M059J (cell line): Measurements from ENCODE around the gene DBF4. TPM values are rescaled to one million over a fixed set of nuclear protein-coding genes. Genes with fewer than 3 reads are reported as not detected.

Experiments
- DNase-seq: peaks from one replicate; pipeline ENCODE4 v3.0.0-alpha.2; 2012; ENCODE audit warnings: low read depth
- total RNA-seq: library from RNA; depleted of rRNA; stranded (reverse); fragments of >200 nt; shearing (Covaris generic); gene quantifications from 2 replicates; pipeline ENCODE4 v1.2.3, GENCODE V29; 2014; rRNA removed

DBF4 gene
- total RNA-seq, 1 experiment from 2014 or later: 69.3 TPM

GRCh38 chr7:87948371-87948770 lies 72.1 kb downstream of the DBF4 start:
- DNase-seq: no peak

Other genes with a start within 250 kb of the DBF4 start
- 3.4 and 11.2 TPM in 2 replicates for gene RUNDC3B, start 248.1 kb upstream of the DBF4 start, total RNA-seq
- 39.9 and 46.9 TPM in 2 replicates for gene SLC25A40, start 133 bp upstream of the DBF4 start, total RNA-seq
- 0.74 and 1.4 TPM in 2 replicates for gene ADAM22, start 57.8 kb downstream of the DBF4 start, total RNA-seq